Measurements from ENCODE around the gene DAB1.
A peak's percentile ranks its signal among the peaks of the same experiment; 100 is the strongest.

The DAB1 gene

GRCh38 chr1:57309630-57310029 lies 114.2 kb downstream of the DAB1 start:
- no peaks in the 10 kb centered on the region for H3K9me3 ChIP-seq (ENCODE audit: control insufficient read depth, insufficient read depth, low read depth, low read length)
- H3K4me1 ChIP-seq (ENCODE audit: control insufficient read depth, insufficient read depth, low read length): no peaks in the 10 kb centered on the region
- H3K36me3 ChIP-seq (ENCODE audit: control insufficient read depth in 2 of 2, insufficient read depth in 1 of 2, low read length in 2 of 2): no peaks in the 10 kb centered on the region
- CTCF ChIA-PET: no interaction called here
- no peak overlapping the region for H3K4me3 ChIP-seq (ENCODE audit: low read depth, low read length)
- H3K27ac ChIP-seq (ENCODE audit: extremely low read depth, low read depth, low read length): no peak overlapping the region
- POLR2A ChIA-PET: no interaction called here
- TF ChIP-seq ZNF169 (tag by site-specific recombination; IDR thresholded peaks at IDR 0.05) (no peak), ZNF140 (tag by site-specific recombination; IDR thresholded peaks at IDR 0.05) (no peak), ZFP41 (tag by site-specific recombination; IDR thresholded peaks at IDR 0.05; ENCODE audit: borderline replicate concordance) (no peak), TRIM28 (IDR thresholded peaks at IDR 0.05; ENCODE audit: borderline replicate concordance, low read length) (no peak), SP2 (tag by site-specific recombination; IDR thresholded peaks at IDR 0.05) (no peak), ZNF792 (tag by site-specific recombination; IDR thresholded peaks at IDR 0.05) (no peak), KLF8 (tag by site-specific recombination; IDR thresholded peaks at IDR 0.05) (no peak), ZNF114 (tag by site-specific recombination; IDR thresholded peaks at IDR 0.05) (no peak), MEIS1 (CRISPR knock-in tag; IDR thresholded peaks at IDR 0.05; ENCODE audit: borderline replicate concordance) (no peak), HOXD13 (CRISPR knock-in tag; IDR thresholded peaks at IDR 0.05; ENCODE audit: borderline replicate concordance) (no peak), REPIN1 (tag by site-specific recombination; IDR thresholded peaks at IDR 0.05; ENCODE audit: low read depth) (no peak), ZNF23 (tag by site-specific recombination; IDR thresholded peaks at IDR 0.05; ENCODE audit: borderline replicate concordance) (no peak), ZNF221 (tag by site-specific recombination; IDR thresholded peaks at IDR 0.05; ENCODE audit: borderline replicate concordance) (no peak), ZNF202 (tag by site-specific recombination; IDR thresholded peaks at IDR 0.05; ENCODE audit: borderline replicate concordance) (no peak), WT1 (tag by site-specific recombination; IDR thresholded peaks at IDR 0.05) (no peak), ZNF837 (tag by site-specific recombination; IDR thresholded peaks at IDR 0.05) (no peak), ZNF785 (tag by site-specific recombination; IDR thresholded peaks at IDR 0.05) (no peak), ZNF423 (tag by site-specific recombination; IDR thresholded peaks at IDR 0.05) (no peak)
- TF ChIP-seq, protein P1, sequence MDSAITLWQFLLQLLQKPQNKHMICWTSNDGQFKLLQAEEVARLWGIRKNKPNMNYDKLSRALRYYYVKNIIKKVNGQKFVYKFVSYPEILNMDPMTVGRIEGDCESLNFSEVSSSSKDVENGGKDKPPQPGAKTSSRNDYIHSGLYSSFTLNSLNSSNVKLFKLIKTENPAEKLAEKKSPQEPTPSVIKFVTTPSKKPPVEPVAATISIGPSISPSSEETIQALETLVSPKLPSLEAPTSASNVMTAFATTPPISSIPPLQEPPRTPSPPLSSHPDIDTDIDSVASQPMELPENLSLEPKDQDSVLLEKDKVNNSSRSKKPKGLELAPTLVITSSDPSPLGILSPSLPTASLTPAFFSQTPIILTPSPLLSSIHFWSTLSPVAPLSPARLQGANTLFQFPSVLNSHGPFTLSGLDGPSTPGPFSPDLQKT (IDR thresholded peaks at IDR 0.05; ENCODE audit: borderline replicate concordance, low read depth, low read length): no peak
- TF ChIP-seq, protein P2, sequence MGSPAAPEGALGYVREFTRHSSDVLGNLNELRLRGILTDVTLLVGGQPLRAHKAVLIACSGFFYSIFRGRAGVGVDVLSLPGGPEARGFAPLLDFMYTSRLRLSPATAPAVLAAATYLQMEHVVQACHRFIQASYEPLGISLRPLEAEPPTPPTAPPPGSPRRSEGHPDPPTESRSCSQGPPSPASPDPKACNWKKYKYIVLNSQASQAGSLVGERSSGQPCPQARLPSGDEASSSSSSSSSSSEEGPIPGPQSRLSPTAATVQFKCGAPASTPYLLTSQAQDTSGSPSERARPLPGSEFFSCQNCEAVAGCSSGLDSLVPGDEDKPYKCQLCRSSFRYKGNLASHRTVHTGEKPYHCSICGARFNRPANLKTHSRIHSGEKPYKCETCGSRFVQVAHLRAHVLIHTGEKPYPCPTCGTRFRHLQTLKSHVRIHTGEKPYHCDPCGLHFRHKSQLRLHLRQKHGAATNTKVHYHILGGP (tag by site-specific recombination; IDR thresholded peaks at IDR 0.05): no peak

- H3K36me3 ChIP-seq (ENCODE audit: control insufficient read depth in 2 of 2, insufficient read depth in 1 of 2, low read length in 2 of 2): no peaks in the 10 kb centered on the region
- H3K27ac ChIP-seq (ENCODE audit: extremely low read depth, low read depth, low read length): no peak overlapping the region
- CTCF ChIA-PET: no interaction called here
- H3K4me3 ChIP-seq (ENCODE audit: low read depth, low read length): no peak overlapping the region
- POLR2A ChIA-PET: no interaction called here
- H3K4me1 ChIP-seq (ENCODE audit: control insufficient read depth, insufficient read depth, low read length): no peaks in the 10 kb centered on the region
- H3K9me3 ChIP-seq (ENCODE audit: control insufficient read depth, insufficient read depth, low read depth, low read length): no peaks in the 10 kb centered on the region
- TF ChIP-seq ZNF239 (tag by site-specific recombination; IDR thresholded peaks at IDR 0.05) (no peak), ZNF560 (tag by site-specific recombination; IDR thresholded peaks at IDR 0.05; ENCODE audit: borderline replicate concordance) (no peak), SCRT2 (tag by site-specific recombination; IDR thresholded peaks at IDR 0.05) (peak; percentile 65), KLF1 (tag by site-specific recombination; IDR thresholded peaks at IDR 0.05) (peak; percentile 99)
- TF ChIP-seq, protein P3, sequence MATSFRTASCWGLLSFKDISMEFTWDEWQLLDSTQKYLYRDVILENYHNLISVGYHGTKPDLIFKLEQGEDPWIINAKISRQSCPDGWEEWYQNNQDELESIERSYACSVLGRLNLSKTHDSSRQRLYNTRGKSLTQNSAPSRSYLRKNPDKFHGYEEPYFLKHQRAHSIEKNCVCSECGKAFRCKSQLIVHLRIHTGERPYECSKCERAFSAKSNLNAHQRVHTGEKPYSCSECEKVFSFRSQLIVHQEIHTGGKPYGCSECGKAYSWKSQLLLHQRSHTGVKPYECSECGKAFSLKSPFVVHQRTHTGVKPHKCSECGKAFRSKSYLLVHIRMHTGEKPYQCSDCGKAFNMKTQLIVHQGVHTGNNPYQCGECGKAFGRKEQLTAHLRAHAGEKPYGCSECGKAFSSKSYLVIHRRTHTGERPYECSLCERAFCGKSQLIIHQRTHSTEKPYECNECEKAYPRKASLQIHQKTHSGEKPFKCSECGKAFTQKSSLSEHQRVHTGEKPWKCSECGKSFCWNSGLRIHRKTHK (tag by site-specific recombination; IDR thresholded peaks at IDR 0.05): no peak
Observed at GRCh38 chr1:57307392-57308170, 116.3 kb downstream of the DAB1 start.
